ENCODE results near the gene RGR.

GRCh38 chr10:84291384-84291783 is 46.5 kb downstream of the RGR start:
- no peak for TF ChIP-seq CTCF (IDR thresholded peaks at IDR 0.05)
- TF ChIP-seq POLR2A (IDR thresholded peaks at IDR 0.05) = no peak

Measured in heart left ventricle (tissue), 13 donors.